Cardiac muscle cell (in vitro differentiated cells and primary cell): ENCODE measurements around the gene SPP1. TPM values are rescaled to one million over a fixed set of nuclear protein-coding genes. Genes with fewer than 3 reads are reported as not detected.

Experiments
- DNase-seq, 2 donors: peaks; one replicate each; pipeline versions ENCODE4 v3.0.0 to v3.0.0-alpha.2; 2010 to 2017; ENCODE audit warnings: low read depth in 1 of 2, low spot score in 1 of 2
- H3K27ac ChIP-seq: fragments of 200-600 bp; sonication (generic); 2 replicates; pipeline ENCODE4 v1.5.1; 2016
- H3K27me3 ChIP-seq: fragments of 200-600 bp; sonication (generic); 2 replicates; pipeline ENCODE4 v1.6.0; 2016; ENCODE audit warnings: control low read depth
- H3K36me3 ChIP-seq: fragments of 200-600 bp; sonication (generic); 2 replicates; pipeline ENCODE4 v1.5.1; 2016; ENCODE audit warnings: control low read depth
- H3K4me1 ChIP-seq: fragments of 200-600 bp; sonication (generic); 2 replicates; pipeline ENCODE4 v1.8.1; 2017; ENCODE audit warnings: low read depth, mild to moderate bottlenecking, mixed run types
- H3K4me3 ChIP-seq: fragments of 200-600 bp; sonication (generic); 2 replicates; pipeline ENCODE4 v1.5.1; 2016; ENCODE audit warnings: mild to moderate bottlenecking
- H3K9me3 ChIP-seq: fragments of 200-600 bp; sonication (generic); 2 replicates; pipeline ENCODE4 v1.5.1; 2017; ENCODE audit warnings: low read depth, mild to moderate bottlenecking, control low read depth
- polyA plus RNA-seq: library from polyadenylated mRNA; unstranded; fragments of >200 nt; fragmentation: Nextera tagmentation; extraction: Ambion mirVana; gene quantifications from 2 replicates; pipeline ENCODE4 v1.2.1, GENCODE V29; 2016
- total RNA-seq: library from RNA; depleted of rRNA; stranded (reverse); fragments of >200 nt; gene quantifications from 2 replicates; pipeline ENCODE4 v1.2.3, GENCODE V29; 2016
- TF ChIP-seq, protein P1 (sequence below): IDR thresholded peaks from 2 replicates; pipeline ENCODE4 v1.5.1; 2012; ENCODE audit warnings: low read depth, mild to moderate bottlenecking, low read length

Gene SPP1
- total and polyA plus RNA-seq, 2 experiments from 2014 or later, result 0.12 to 0.54 TPM

DNA sequence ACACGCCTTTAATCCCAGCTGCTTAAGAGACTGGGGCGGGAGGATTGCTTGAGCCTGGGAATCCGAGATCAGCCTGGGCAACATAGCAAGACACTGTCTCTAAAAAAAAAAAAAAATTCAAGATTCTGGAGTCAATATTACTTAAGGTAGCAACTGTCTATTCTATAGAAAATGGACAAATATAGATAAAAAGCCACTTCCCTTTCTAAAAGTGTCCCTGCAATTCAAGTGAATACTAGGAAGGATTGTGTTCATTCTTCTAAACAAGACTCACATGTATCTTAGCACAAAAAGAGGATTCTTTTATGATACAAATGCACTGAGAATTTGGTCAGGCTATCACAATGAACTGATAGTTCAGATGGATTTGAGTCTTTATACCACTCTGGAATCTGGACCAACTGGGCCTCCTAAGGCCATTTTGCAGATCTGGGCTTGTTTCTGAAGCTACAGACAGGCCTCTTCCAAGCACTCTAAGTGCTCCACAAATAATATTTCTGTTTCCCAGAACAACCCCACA, 38.9 kb downstream of the SPP1 start:
- TF ChIP-seq, protein P1, sequence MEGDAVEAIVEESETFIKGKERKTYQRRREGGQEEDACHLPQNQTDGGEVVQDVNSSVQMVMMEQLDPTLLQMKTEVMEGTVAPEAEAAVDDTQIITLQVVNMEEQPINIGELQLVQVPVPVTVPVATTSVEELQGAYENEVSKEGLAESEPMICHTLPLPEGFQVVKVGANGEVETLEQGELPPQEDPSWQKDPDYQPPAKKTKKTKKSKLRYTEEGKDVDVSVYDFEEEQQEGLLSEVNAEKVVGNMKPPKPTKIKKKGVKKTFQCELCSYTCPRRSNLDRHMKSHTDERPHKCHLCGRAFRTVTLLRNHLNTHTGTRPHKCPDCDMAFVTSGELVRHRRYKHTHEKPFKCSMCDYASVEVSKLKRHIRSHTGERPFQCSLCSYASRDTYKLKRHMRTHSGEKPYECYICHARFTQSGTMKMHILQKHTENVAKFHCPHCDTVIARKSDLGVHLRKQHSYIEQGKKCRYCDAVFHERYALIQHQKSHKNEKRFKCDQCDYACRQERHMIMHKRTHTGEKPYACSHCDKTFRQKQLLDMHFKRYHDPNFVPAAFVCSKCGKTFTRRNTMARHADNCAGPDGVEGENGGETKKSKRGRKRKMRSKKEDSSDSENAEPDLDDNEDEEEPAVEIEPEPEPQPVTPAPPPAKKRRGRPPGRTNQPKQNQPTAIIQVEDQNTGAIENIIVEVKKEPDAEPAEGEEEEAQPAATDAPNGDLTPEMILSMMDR, result no peak
- H3K27ac ChIP-seq, result no peak overlapping the region
- no peaks in the 10 kb centered on the region for H3K27me3 ChIP-seq
- H3K4me3 ChIP-seq, result no peak overlapping the region
- no peaks in the 10 kb centered on the region for H3K36me3 ChIP-seq
- H3K9me3 ChIP-seq, result no peaks in the 10 kb centered on the region
- H3K4me1 ChIP-seq, result peaks cover 4% of the 10 kb centered on the region
- DNase-seq, result no peak

DNA sequence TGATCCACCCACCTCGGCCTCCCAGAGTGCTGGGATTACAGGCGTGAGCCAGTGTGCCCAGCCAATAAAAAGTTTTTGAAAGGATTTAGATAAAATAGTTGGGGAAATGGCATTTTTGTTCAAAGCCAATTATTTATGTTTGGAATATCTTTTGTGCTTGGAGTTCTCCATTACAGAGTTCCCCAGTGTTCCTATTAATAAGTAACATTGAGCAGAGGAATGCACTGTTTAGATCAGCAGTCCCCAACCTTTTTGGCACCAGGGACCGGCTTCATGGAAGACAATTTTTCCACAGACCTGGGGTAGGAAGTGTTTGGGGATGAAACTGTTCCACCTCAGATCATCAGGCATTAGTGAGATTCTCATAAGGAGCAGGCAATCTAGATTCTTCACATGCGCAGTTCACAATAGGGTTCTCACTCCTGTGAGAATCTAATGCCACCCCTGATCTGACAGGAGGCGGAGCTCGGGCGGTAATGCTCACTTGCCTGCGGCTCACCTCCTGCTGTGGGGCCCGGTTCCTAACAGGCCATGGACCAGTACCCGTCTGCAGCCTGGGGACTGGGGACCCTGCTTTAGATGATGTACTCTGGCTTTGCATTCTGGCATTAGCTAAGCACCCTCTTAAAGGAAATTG, 40.3 kb downstream of the SPP1 start:
- no peaks in the 10 kb centered on the region for H3K9me3 ChIP-seq
- TF ChIP-seq, protein P1, result no peak
- DNase-seq, result no peak
- H3K27me3 ChIP-seq, result no peaks in the 10 kb centered on the region
- no peaks in the 10 kb centered on the region for H3K36me3 ChIP-seq
- no peak overlapping the region for H3K27ac ChIP-seq
- H3K4me3 ChIP-seq, result no peak overlapping the region
- no peaks in the 10 kb centered on the region for H3K4me1 ChIP-seq

DNA sequence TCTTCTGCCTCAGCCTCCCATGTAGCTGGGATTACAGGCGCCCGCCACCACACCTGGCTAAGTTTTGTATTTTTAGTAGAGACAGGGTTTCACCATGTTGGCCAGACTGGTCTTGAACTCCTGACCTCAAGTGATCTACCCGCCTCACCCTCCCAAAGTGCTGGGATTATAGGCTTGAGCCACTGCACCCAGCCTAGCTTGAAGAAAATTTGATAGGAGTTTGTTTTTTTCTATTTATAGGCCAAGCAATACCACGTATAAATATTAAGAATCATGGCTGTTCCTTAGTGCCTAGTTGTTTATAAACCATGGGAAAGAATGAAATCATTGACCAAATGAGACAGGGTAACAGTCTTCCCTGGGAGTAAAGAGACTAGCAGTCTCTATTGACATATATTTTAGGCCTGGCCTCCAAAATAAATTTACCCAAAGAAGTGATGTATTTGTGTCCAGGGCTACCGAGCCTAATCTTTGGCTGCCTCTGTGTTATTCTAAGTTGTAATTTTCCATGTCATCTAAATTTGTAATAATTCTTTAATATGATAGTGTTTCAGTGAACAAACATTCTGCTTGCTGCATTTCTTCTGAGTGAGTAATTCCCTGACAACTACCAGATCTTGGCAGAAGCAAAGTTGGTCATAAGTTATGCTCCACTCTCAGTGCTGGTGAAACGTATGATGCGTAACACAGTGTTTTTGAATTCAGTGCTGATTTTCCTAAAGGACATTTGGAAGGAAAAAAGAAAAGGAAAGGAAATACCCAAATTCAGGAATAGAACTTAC, 42.2 kb downstream of the SPP1 start:
- Histone ChIP-seq H3K27me3 (no peaks in the 10 kb centered on the region), H3K4me3 (no peak overlapping the region), H3K4me1 (no peaks in the 10 kb centered on the region), H3K27ac (no peak overlapping the region), H3K36me3 (no peaks in the 10 kb centered on the region), H3K9me3 (no peaks in the 10 kb centered on the region)
- TF ChIP-seq, protein P1, result no peak
- DNase-seq, result peak in 1 of 2 donors; percentile 97

DNA sequence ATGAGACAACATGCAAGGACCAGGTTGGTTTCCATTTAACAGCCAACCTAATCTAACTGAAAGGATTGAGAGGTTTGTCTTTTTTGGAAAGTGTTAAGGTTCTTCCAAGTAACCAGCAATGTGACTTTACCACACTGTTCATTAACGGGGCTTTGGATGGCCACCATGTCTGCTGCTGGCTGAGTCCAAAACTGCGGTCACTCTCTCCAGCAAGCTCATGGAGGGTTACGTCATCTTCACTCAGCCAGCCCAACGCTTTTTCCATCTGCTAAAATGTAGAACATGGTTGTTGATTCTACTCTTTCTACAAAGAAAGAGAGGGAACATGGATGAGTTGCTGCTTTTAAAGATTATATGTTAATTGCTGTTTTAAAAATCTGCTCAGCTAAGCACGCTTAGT, 43.0 kb downstream of the SPP1 start:
- Histone ChIP-seq H3K27me3 (no peaks in the 10 kb centered on the region), H3K4me1 (no peaks in the 10 kb centered on the region), H3K36me3 (no peaks in the 10 kb centered on the region), H3K9me3 (no peaks in the 10 kb centered on the region), H3K4me3 (no peak overlapping the region), H3K27ac (no peak overlapping the region)
- DNase-seq, result peak in 1 of 2 donors; percentile 87
- TF ChIP-seq, protein P1, result no peak

DNA sequence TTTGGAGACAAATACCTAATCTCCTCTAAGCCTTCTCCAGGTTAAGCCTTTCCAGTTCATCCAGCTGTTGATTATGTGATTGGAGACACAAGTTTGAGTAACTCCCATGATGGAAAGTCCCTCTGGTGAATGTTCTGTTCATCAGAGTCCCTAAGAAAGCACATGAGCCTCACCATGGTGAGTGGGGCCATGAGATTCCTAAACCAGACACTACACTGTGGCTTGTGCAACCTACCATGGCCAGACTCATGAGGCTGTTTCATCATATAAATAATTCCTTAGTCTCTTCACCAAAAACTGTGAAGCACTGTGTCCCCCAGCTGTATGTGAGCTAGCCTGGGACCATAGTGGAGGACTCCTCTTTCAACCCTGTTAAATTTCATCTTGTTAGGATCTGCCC, 46.3 kb downstream of the SPP1 start:
- Histone ChIP-seq H3K9me3 (no peaks in the 10 kb centered on the region), H3K27me3 (no peaks in the 10 kb centered on the region), H3K36me3 (no peaks in the 10 kb centered on the region), H3K27ac (no peak overlapping the region), H3K4me1 (no peaks in the 10 kb centered on the region), H3K4me3 (no peak overlapping the region)
- peak in 1 of 2 donors; percentile 41 for DNase-seq
- TF ChIP-seq, protein P1, result no peak
